CD8-positive, alpha-beta memory T cell (primary cell): ENCODE measurements around the gene HTR3D. TPM values are rescaled to one million over a fixed set of nuclear protein-coding genes. Genes with fewer than 3 reads are reported as not detected.
A peak's percentile ranks its signal among the peaks of the same experiment; 100 is the strongest.
"Not testable (repeated sequence)": the region's sequence is repeated elsewhere in the genome, so short reads cannot be mapped to it uniquely, and the experiment has no call there.

Experiments
- CTCF ChIA-PET: fragments of 350-600 bp; sonication (Branson Sonifier 250); formaldehyde crosslinking; loops from one replicate; lab custom pipeline; 2021; ENCODE audit warnings: antibody characterized with exemption; lab: Charles Lee
- POLR2A ChIA-PET: fragments of 350-600 bp; sonication (Branson Sonifier 250); formaldehyde crosslinking; loops from one replicate; lab custom pipeline; 2021; ENCODE audit warnings: antibody characterized with exemption; lab: Charles Lee
- DNase-seq, 5 donors: peaks; one replicate each; pipeline versions ENCODE4 v3.0.0 to v3.0.0-alpha.2; 2020 to 2022; ENCODE audit warnings: mixed read lengths in 1 of 5
- H3K27ac ChIP-seq: one replicate; pipeline ENCODE4 v1.7.0; 2013; ENCODE audit warnings: low read depth, mild to moderate bottlenecking, low read length, moderate library complexity
- H3K27me3 ChIP-seq: 2 replicates; pipeline ENCODE4 v1.7.0; 2013; ENCODE audit warnings: low read length, mild to moderate bottlenecking; ENCODE audit not compliant: insufficient read depth, poor library complexity, severe bottlenecking
- H3K36me3 ChIP-seq: 2 replicates; pipeline ENCODE4 v1.7.0; 2013; ENCODE audit warnings: mild to moderate bottlenecking, low read length, moderate library complexity; ENCODE audit not compliant: insufficient read depth
- H3K4me1 ChIP-seq: 2 replicates; pipeline ENCODE4 v1.7.0; 2013; ENCODE audit warnings: mild to moderate bottlenecking, low read length, moderate library complexity; ENCODE audit not compliant: insufficient read depth
- H3K4me3 ChIP-seq: 2 replicates; pipeline ENCODE4 v1.7.0; 2013; ENCODE audit warnings: mild to moderate bottlenecking, low read length
- H3K9me3 ChIP-seq: 2 replicates; pipeline ENCODE4 v1.7.0; 2013; ENCODE audit warnings: mild to moderate bottlenecking, low read length
- H3K27ac Mint-ChIP-seq, 8 donors: one replicate each; pipeline ENCODE4 v1.8.0; 2020 to 2021; ENCODE audit warnings: mixed read lengths in 8 of 8, mild to moderate bottlenecking in 6 of 8, inconsistent platforms in 3 of 8, moderate library complexity in 3 of 8
- H3K27me3 Mint-ChIP-seq, 2 donors: one replicate each; pipeline ENCODE4 v1.8.0; 2020 to 2021; ENCODE audit warnings: mixed read lengths in 2 of 2, mild to moderate bottlenecking in 1 of 2, moderate library complexity in 1 of 2
- H3K36me3 Mint-ChIP-seq, 3 donors: one replicate each; pipeline ENCODE4 v1.8.0; 2020 to 2021; ENCODE audit warnings: mixed read lengths in 3 of 3, inconsistent platforms in 1 of 3, mild to moderate bottlenecking in 1 of 3
- H3K4me1 Mint-ChIP-seq, 3 donors: one replicate each; pipeline ENCODE4 v1.8.0; 2020 to 2021; ENCODE audit warnings: mixed read lengths in 3 of 3, inconsistent platforms in 1 of 3, mild to moderate bottlenecking in 1 of 3
- H3K4me3 Mint-ChIP-seq, 7 donors: one replicate each; pipeline ENCODE4 v1.8.0; 2020 to 2021; ENCODE audit warnings: mixed read lengths in 7 of 7, mild to moderate bottlenecking in 6 of 7, moderate library complexity in 4 of 7, inconsistent platforms in 2 of 7
- H3K9me3 Mint-ChIP-seq, 5 donors: one replicate each; pipeline ENCODE4 v1.8.0; 2020 to 2022; ENCODE audit warnings: mixed read lengths in 5 of 5, mild to moderate bottlenecking in 3 of 5, moderate library complexity in 2 of 5, inconsistent platforms in 1 of 5
- polyA plus RNA-seq: library from polyadenylated mRNA; unstranded; fragments of 300-500 nt; fragmentation: Illumina TruSeq; gene quantifications from one replicate; pipeline ENCODE4 v1.2.3, GENCODE V29; 2021
- total RNA-seq, 2 experiments: library from RNA; stranded (reverse); gene quantifications; one replicate each; pipeline ENCODE4 v1.2.3, GENCODE V29; 2021

Gene HTR3D
- total and polyA plus RNA-seq, 3 experiments from 2014 or later, result not detected

- peaks cover 9 to 23% of the 10 kb centered on the region in 2 donors for H3K27me3 Mint-ChIP-seq
- H3K9me3 Mint-ChIP-seq, result no peaks in the 10 kb centered on the region
- POLR2A ChIA-PET, result interaction anchor here (1.0 kb wide), 1 partner anchor 115 kb away, joined by 3 read pairs; no protein-coding TSS in a partner anchor
Observed at GRCh38 chr3:184017672-184018423, 13.7 kb upstream of the HTR3D start, which contains the start of gene ABCC5. Gene ABCC5, minus strand, starts transcription at chr3:184017884. Its CDS starts 3,492 bp downstream, at chr3:184014392.

GRCh38 chr3:184018424-184018973 is 13.0 kb upstream of the HTR3D start:
- Mint-ChIP-seq H3K4me3 (peak overlapping the region; percentile 99 to 100 (median 100)), H3K27ac (peak overlapping the region in 7 of 8 donors; percentile 74 to 93 (median 90)), H3K4me1 (peaks cover 23 to 27% (median 25%) of the 10 kb centered on the region in 3 donors), H3K36me3 (peaks cover 0 to 16% (median 3%) of the 10 kb centered on the region in 3 donors), H3K9me3 (no peaks in the 10 kb centered on the region), H3K27me3 (peaks cover 9 to 28% of the 10 kb centered on the region in 2 donors)
- Histone ChIP-seq H3K27ac (peak overlapping the region; percentile 70), H3K4me1 (peaks cover 13% of the 10 kb centered on the region), H3K4me3 (peak overlapping the region; percentile 95), H3K27me3 (no peaks in the 10 kb centered on the region), H3K9me3 (no peaks in the 10 kb centered on the region), H3K36me3 (no peaks in the 10 kb centered on the region)
- CTCF ChIA-PET, result interaction anchor here (0.9 to 1.6 kb wide), 14 partner anchors 8 to 209 kb away, joined by 3 to 11 read pairs (median 4); partner anchors contain the start of genes EIF2B5 and PARL
- no peak for DNase-seq
- POLR2A ChIA-PET, result interaction anchor here (1.0 kb wide), 1 partner anchor 115 kb away, joined by 3 read pairs; no protein-coding TSS in a partner anchor

More at GRCh38 chr3:184017672-184018423, 13.7 kb upstream of the HTR3D start, which contains the start of gene ABCC5:
- Histone ChIP-seq H3K4me3 (peak within 1 kb of the TSS; percentile 95), H3K27me3 (no peaks in the 10 kb centered on the region), H3K9me3 (no peaks in the 10 kb centered on the region), H3K27ac (peak within 1 kb of the TSS; percentile 70), H3K4me1 (peaks cover 13% of the 10 kb centered on the region), H3K36me3 (no peaks in the 10 kb centered on the region)
- CTCF ChIA-PET, result interaction anchor here (0.7 to 1.6 kb wide), 15 partner anchors 8 to 210 kb away, joined by 3 to 11 read pairs (median 4); partner anchors contain the start of genes EIF2B5 and PARL
- peaks cover 0 to 19% (median 4%) of the 10 kb centered on the region in 3 donors for H3K36me3 Mint-ChIP-seq
- H3K4me1 Mint-ChIP-seq, result peaks cover 23 to 27% (median 25%) of the 10 kb centered on the region in 3 donors
- peak; percentile 73 to 89 (median 79) for DNase-seq
- peak within 1 kb of the TSS; percentile 99 to 100 (median 100) for H3K4me3 Mint-ChIP-seq
- peak within 1 kb of the TSS; percentile 74 to 93 (median 88) for H3K27ac Mint-ChIP-seq

- Mint-ChIP-seq H3K9me3 (no peaks in the 10 kb centered on the region), H3K4me3 (peak overlapping the region in 1 of 7 donors; percentile 44), H3K36me3 (peaks cover 0 to 10% (median 0%) of the 10 kb centered on the region in 3 donors), H3K4me1 (peaks cover 7 to 12% (median 11%) of the 10 kb centered on the region in 3 donors), H3K27ac (no peak overlapping the region), H3K27me3 (peaks cover 16 to 45% of the 10 kb centered on the region in 2 donors)
- Histone ChIP-seq H3K9me3 (no peaks in the 10 kb centered on the region), H3K4me1 (peaks cover 5% of the 10 kb centered on the region), H3K27ac (no peak overlapping the region), H3K4me3 (no peak overlapping the region), H3K27me3 (no peaks in the 10 kb centered on the region), H3K36me3 (no peaks in the 10 kb centered on the region)
- ChIA-PET POLR2A (no interaction called here), CTCF (no interaction called here)
- DNase-seq, result no peak
Observed at GRCh38 chr3:184022323-184022722, 9.2 kb upstream of the HTR3D start.

DNA sequence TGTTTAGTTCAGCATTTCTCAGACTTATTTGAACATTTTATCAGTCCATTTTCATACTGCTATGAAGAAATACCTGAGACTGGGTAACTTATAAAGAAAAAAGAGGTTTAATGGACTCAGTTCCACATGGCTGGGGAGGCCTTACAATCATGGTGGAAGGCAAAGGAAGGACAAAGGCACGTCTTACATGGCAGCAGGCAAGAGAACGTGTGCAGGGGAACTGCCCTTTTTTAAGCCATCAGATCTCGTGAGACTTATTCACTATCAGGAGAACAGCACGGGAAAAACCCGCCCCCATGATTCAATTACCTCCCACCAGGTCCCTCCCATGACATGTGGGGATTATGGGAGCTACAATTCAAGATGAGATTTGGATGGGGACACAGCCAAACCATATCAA is 6.3 kb upstream of the HTR3D start:
- CTCF ChIA-PET, H3K4me3 ChIP-seq, H3K9me3 Mint-ChIP-seq, H3K36me3 ChIP-seq, H3K4me3 Mint-ChIP-seq, H3K27me3 ChIP-seq, H3K4me1 Mint-ChIP-seq, H3K4me1 ChIP-seq, POLR2A ChIA-PET, H3K9me3 ChIP-seq, H3K36me3 Mint-ChIP-seq, H3K27ac ChIP-seq, DNase-seq: not testable (repeated sequence)
- Mint-ChIP-seq H3K27ac (peak overlapping the region in 1 of 8 donors; percentile 21), H3K27me3 (peaks cover 14 to 49% of the 10 kb centered on the region in 2 donors)

GRCh38 chr3:184028275-184028890 is 3.2 kb upstream of the HTR3D start:
- H3K27ac Mint-ChIP-seq, CTCF ChIA-PET, H3K4me3 ChIP-seq, H3K4me1 ChIP-seq, DNase-seq, H3K9me3 Mint-ChIP-seq, H3K27me3 ChIP-seq, POLR2A ChIA-PET, H3K9me3 ChIP-seq, H3K4me3 Mint-ChIP-seq, H3K4me1 Mint-ChIP-seq, H3K36me3 Mint-ChIP-seq, H3K36me3 ChIP-seq, H3K27ac ChIP-seq: not testable (repeated sequence)
- H3K27me3 Mint-ChIP-seq, result peaks cover 9 to 40% of the 10 kb centered on the region in 2 donors

DNA sequence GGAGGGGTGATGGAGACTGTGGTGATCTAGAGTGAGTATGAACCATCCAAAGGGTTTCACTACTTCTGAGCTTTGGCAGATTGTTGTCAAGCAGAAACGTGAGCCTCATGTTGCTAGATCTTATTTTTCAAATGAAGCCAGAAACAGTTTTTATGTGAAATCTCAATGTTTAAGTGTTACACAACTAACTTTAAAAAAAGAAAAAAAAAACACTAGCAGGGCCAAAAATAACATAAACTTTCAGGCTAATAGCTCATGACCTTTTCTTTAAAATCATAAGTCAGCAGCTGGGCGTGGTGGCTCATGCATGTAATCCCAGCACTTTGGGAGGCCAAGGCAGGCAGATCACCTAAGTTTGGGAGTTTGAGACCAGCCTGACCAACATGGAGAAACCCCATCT is 2.1 kb upstream of the HTR3D start:
- Histone ChIP-seq H3K36me3 (no peaks in the 10 kb centered on the region), H3K27me3 (no peaks in the 10 kb centered on the region), H3K4me3 (no peak overlapping the region), H3K9me3 (no peaks in the 10 kb centered on the region), H3K27ac (no peak overlapping the region), H3K4me1 (no peaks in the 10 kb centered on the region)
- Mint-ChIP-seq H3K4me3 (no peak overlapping the region), H3K27me3 (peaks cover 7 to 32% of the 10 kb centered on the region in 2 donors), H3K36me3 (no peaks in the 10 kb centered on the region), H3K9me3 (no peaks in the 10 kb centered on the region), H3K4me1 (no peaks in the 10 kb centered on the region), H3K27ac (no peak overlapping the region)
- DNase-seq, result no peak
- CTCF ChIA-PET, result no interaction called here
- POLR2A ChIA-PET, result no interaction called here

DNA sequence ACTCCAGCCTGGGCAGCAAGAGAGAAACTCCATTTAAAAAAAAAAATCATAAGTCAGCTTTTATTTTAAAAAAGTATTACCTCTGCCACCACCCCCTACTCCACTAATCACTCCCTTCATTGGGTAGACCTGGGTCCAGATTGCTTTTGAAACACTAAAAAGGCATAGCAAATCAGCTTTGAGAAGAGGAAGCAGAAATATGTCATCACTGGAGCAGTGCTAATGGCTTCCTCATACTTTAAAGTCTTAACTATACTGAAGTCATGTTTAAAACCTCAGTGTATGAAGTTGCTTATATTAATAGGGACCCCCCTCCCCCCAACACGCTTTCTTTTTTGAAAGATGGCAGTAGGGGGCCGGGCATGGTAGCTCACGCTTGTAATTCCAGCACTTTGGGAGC is 1.0 kb upstream of the HTR3D start:
- POLR2A ChIA-PET, result no interaction called here
- Histone ChIP-seq H3K9me3 (no peaks in the 10 kb centered on the region), H3K4me3 (no peak overlapping the region), H3K27me3 (no peaks in the 10 kb centered on the region), H3K27ac (no peak overlapping the region), H3K36me3 (no peaks in the 10 kb centered on the region), H3K4me1 (no peaks in the 10 kb centered on the region)
- CTCF ChIA-PET, result no interaction called here
- H3K27me3 Mint-ChIP-seq, result peaks cover 7 to 29% of the 10 kb centered on the region in 2 donors
- no peaks in the 10 kb centered on the region for H3K36me3 Mint-ChIP-seq
- H3K27ac Mint-ChIP-seq, result no peak overlapping the region
- DNase-seq, result no peak
- H3K4me1 Mint-ChIP-seq, result no peaks in the 10 kb centered on the region
- no peak overlapping the region for H3K4me3 Mint-ChIP-seq
- no peaks in the 10 kb centered on the region for H3K9me3 Mint-ChIP-seq
